H1 (cell line): ENCODE measurements around the gene FNIP2.

ENCODE experiments used
- BACH1 ChIP-seq: IDR thresholded peaks from 2 replicates; pipeline ENCODE4 v1.6.1; 2012; ENCODE audit warnings: low read length, improper control_type of control experiment
- BRCA1 ChIP-seq: IDR thresholded peaks from 2 replicates; pipeline ENCODE4 v1.6.1; 2012; ENCODE audit warnings: low read depth, low read length, improper control_type of control experiment
- CBX5 ChIP-seq: fragments of 300-800, 300-1000 bp; sonication (generic); IDR thresholded peaks from 2 replicates; pipeline ENCODE4 v1.7.1; 2016; ENCODE audit warnings: antibody characterized with exemption, low read length, low read depth
- CHD2 ChIP-seq: IDR thresholded peaks from 2 replicates; pipeline ENCODE4 v1.6.1; 2012; ENCODE audit warnings: low read length, improper control_type of control experiment
- CREB1 ChIP-seq: IDR thresholded peaks from 2 replicates; pipeline ENCODE4 v1.6.1; 2012; ENCODE audit warnings: inconsistent platforms
- CTCF ChIP-seq, 3 experiments: IDR thresholded peaks; 1 replicate in 2 of 3; 2 replicates in 1 of 3; pipeline versions ENCODE4 v1.5.1 to v1.6.1; 2011; ENCODE audit warnings: low read length in 3 of 3, mild to moderate bottlenecking in 3 of 3, inconsistent platforms in 2 of 3, low read depth in 1 of 3, moderate library complexity in 1 of 3; ENCODE audit not compliant: insufficient read depth in 1 of 3; ENCODE audit errors: control extremely low read depth in 1 of 3
- EZH2 ChIP-seq: fragments of 200-600 bp; sonication (generic); IDR thresholded peaks from 2 replicates; pipeline ENCODE4 v1.7.1; 2012; ENCODE audit warnings: low read depth, mild to moderate bottlenecking, moderate library complexity, low read length, inconsistent platforms; ENCODE audit not compliant: severe bottlenecking
- FOSL1 ChIP-seq: IDR thresholded peaks from 2 replicates; pipeline ENCODE4 v1.6.1; 2011; ENCODE audit warnings: mild to moderate bottlenecking, low read depth, low read length, moderate library complexity; ENCODE audit not compliant: insufficient read depth
- TAF1 ChIP-seq: IDR thresholded peaks from 2 replicates; pipeline ENCODE4 v1.6.1; 2011; ENCODE audit warnings: mild to moderate bottlenecking, low read depth, low read length
- ZNF274 ChIP-seq: IDR thresholded peaks from 2 replicates; pipeline ENCODE4 v1.7.0; 2012; ENCODE audit warnings: low read length, borderline replicate concordance; ENCODE audit errors: extremely low read depth

GRCh38 chr4:158870626-158871334, 102.0 kb downstream of the FNIP2 start:
- TF ChIP-seq CTCF (IDR thresholded peaks at IDR 0.05; ENCODE audit: control extremely low read depth in 1 of 3, insufficient read depth in 1 of 3, low read depth in 1 of 3, low read length in 3 of 3) (no peak), CBX5 (no peak), ZNF274 (no peak), BACH1 (no peak), EZH2 (no peak), BRCA1 (no peak), FOSL1 (no peak), CHD2 (no peak), TAF1 (no peak), CREB1 (0 out of 2 replicates have a peak, but pooled peaks have one; percentile 9)
